GM12873 (cell line): Measurements from ENCODE around the gene PKP3.
A peak's percentile ranks its signal among the peaks of the same experiment; 100 is the strongest.

ENCODE experiments used
- CTCF ChIP-seq: IDR thresholded peaks from 2 replicates; pipeline ENCODE4 v1.5.1; 2012; ENCODE audit warnings: low read depth, mild to moderate bottlenecking, moderate library complexity, low read length, control low read depth; ENCODE audit not compliant: insufficient read depth; ENCODE audit errors: missing control alignments

Gene PKP3

GRCh38 chr11:393219-394033 lies 583 bp upstream of the PKP3 start:
- TF ChIP-seq CTCF = no peak

DNA sequence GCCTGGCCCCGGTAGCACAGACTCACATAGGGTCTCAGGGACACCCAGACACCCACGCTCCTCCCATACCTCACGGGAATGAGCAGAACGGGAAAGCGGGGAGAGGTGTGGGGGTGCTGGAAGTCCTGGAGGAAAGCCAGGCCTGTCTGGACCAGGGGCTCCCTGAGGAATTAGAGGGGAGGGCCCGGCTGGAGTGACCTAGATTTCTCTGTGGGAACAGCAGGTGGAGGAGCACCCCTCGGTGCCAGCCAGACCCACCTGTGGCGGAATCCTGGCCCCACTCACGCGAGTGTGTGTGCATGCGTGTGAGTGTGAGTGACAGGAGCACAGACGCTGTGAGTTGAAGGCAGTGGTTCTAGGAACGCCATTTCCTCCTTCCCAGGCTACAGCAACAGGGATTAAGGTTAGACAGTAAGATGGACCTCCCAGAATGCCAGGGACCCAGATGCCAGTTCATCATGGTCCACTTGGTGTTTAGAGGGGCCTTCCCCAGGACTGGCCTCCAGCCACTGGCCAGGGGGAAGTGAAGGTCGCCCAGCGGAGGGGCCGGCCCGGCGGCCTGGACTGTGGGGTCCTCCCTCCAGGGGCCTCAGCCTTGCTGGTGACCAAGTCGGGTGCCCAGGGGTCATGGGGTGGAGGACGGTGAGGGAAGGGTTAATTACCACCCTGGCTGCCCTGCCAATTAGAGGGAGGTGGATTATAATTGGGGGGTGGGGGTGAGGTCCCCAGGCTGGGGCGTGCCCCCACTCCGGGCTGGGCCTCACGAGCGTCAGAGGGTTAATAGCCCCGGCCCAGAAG lies 1.0 kb downstream of the PKP3 start:
- no peak for TF ChIP-seq CTCF

GRCh38 chr11:395866-396265 lies 1.9 kb downstream of the PKP3 start:
- TF ChIP-seq CTCF = no peak

DNA sequence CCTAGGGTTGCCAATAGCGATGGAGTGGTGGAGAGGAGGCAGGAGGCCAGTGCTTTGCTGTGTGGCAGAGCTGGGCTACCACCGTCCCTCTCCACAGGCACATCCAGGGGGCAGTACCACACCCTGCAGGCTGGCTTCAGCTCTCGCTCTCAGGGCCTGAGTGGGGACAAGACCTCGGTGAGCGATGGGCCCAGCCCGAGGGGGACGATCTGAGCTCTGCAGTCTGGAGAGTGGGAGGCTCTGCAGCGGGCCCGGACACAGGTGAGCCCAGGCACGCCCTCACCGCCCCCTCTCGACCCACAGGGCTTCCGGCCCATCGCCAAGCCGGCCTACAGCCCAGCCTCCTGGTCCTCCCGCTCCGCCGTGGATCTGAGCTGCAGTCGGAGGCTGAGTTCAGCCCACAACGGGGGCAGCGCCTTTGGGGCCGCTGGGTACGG lies 2.5 kb downstream of the PKP3 start:
- peak; percentile 19 for TF ChIP-seq CTCF

DNA sequence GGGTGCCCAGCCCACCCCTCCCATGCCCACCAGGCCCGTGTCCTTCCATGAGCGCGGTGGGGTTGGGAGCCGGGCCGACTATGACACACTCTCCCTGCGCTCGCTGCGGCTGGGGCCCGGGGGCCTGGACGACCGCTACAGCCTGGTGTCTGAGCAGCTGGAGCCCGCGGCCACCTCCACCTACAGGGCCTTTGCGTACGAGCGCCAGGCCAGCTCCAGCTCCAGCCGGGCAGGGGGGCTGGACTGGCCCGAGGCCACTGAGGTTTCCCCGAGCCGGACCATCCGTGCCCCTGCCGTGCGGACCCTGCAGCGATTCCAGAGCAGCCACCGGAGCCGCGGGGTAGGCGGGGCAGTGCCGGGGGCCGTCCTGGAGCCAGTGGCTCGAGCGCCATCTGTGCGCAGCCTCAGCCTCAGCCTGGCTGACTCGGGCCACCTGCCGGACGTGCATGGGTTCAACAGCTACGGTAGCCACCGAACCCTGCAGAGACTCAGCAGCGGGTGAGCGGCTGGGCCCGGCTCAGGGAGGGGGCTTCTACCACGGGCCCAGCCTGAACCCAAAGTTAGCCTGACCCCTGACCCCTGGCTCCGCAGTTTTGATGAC lies 3.0 kb downstream of the PKP3 start:
- TF ChIP-seq CTCF = peak; percentile 60

- TF ChIP-seq CTCF = no peak
Observed at GRCh38 chr11:398826-399225, 4.8 kb downstream of the PKP3 start.

DNA sequence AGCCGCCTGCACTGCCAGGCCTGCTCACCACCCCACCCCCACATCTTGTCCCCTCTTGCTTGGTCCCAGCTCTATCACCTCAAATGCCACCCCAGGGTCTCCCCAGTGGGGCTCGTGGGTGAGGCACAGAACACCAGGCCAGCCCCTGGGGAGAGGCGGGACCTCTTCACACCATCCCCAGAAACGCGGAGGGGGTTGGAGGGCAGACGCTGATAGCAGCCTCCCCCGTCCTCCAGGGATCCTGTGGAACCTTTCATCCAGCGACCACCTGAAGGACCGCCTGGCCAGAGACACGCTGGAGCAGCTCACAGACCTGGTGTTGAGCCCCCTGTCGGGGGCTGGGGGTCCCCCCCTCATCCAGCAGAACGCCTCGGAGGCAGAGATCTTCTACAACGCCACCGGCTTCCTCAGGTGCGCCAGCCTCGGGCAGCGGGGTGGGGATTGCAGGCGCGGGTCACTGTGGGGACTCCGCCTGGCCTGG lies 5.8 kb downstream of the PKP3 start:
- TF ChIP-seq CTCF = no peak
